ENCODE measurements around the gene TRIO.

DNA sequence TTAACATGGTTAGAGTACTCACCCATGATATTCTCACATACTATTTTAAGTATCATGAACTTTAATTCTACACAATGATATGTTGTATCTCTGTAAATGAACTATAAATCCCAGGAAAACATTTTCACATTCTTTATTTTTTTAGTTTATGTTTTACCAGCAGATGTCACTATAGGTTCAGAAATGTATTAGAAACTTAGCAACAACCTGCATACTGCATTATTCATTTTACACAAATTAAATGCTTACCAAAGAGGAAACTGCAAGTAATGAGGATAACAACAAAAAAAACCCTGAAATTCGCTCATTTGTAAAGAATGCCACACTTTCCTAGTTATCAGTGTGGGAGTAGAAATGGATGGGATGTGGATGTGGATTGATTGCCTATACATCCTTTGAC is 221.0 kb downstream of the TRIO start:
- TF ChIP-seq NFRKB (IDR thresholded peaks at IDR 0.05) = no peak
- no peak for TF ChIP-seq LEF1 (IDR thresholded peaks at IDR 0.05; ENCODE audit: borderline replicate concordance)
- TF ChIP-seq FOXM1 (IDR thresholded peaks at IDR 0.05; ENCODE audit: borderline replicate concordance) = no peak
- TF ChIP-seq TARDBP (IDR thresholded peaks at IDR 0.05) = no peak
- TF ChIP-seq ARNT (IDR thresholded peaks at IDR 0.05) = no peak
- no peak for TF ChIP-seq ELF4 (IDR thresholded peaks at IDR 0.05)
- no peak for TF ChIP-seq ZNF384 (IDR thresholded peaks at IDR 0.05)
- TF ChIP-seq BHLHE40 (IDR thresholded peaks at IDR 0.05; ENCODE audit: borderline replicate concordance) = no peak
- TF ChIP-seq SUZ12 (IDR thresholded peaks at IDR 0.05) = no peak
- TF ChIP-seq FOXA1 (IDR thresholded peaks at IDR 0.05) = no peak
- TF ChIP-seq FOXK2 (IDR thresholded peaks at IDR 0.05) = no peak
